ENCODE data around the gene SEMA4A.
"Not testable (repeated sequence)": the region's sequence is repeated elsewhere in the genome, so short reads cannot be mapped to it uniquely, and the experiment has no call there.

SEMA4A gene

DNA sequence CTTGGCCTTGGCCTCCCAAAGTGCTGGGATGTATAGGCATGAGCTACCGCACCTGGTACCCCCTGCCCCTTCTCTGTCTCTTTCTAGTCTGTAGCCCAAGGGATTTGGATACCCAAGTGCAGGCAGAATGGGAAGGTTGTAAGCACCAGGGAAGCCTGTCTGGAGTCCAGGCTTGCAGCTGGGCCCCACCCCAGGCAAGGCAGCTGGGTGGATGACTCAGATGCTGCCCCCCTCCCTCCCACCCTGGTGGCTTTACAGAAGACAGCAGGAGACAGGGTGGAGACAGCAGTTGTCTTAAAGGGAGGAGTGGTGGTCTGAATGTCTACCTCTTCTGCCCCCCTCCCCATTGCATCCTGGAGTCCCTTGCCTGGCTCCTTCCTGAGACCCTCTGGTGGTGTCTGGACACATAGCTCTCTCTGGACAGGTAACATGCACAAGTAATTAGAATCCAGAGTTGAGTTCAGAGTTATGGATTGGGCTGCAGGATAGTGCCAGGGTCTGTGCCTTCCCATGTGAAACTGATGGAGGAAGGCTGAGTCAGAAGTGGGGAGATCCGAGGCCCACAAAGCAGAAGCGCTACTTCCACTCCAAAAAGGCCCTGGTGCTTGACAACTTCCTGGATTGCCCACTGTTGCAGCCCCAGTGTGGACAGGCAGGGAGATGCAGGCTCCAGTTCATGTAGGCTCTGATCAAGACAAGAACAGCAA lies 33.7 kb upstream of the SEMA4A start:
- no peak for DNase-seq

DNA sequence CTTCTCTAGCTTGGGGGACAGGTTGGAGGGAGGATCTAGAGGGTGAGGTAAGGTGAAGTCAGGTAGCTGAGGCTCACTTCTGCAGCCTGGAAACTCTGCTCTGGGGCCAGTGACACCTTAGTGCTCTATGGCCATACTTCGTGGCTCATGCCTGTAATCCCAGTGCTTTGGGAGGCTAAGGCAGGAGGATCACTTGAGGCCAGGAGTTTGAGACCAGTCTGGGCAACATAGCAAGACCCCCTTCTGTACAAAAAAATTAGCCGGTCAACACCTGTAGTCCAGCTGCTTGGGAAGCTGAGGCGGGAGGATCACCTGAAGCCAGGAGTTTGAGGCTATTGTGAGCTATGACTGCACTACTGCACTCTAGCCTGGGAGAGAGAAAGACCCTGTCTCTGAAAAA lies 33.1 kb upstream of the SEMA4A start:
- DNase-seq = no peak

DNA sequence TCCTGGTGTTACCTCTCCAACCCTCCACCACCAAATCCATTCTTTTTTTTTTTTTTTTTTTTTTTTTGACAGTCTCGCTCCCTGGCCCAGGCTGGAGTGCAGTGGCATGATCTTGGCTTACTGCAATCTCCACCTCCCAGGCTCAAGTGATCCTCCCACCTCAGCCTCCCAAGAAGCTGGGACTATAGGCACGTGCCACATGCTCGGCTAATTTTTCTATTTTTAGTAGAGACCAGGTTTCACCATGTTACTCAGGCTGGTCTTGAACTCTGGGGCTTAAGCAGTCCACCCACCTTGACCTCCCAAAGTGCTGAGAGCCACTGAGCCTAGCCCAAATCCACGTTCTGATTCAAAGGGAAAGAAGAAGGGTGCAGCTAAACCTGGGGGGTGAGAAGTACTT lies 32.4 kb upstream of the SEMA4A start:
- not testable (repeated sequence) for DNase-seq

DNA sequence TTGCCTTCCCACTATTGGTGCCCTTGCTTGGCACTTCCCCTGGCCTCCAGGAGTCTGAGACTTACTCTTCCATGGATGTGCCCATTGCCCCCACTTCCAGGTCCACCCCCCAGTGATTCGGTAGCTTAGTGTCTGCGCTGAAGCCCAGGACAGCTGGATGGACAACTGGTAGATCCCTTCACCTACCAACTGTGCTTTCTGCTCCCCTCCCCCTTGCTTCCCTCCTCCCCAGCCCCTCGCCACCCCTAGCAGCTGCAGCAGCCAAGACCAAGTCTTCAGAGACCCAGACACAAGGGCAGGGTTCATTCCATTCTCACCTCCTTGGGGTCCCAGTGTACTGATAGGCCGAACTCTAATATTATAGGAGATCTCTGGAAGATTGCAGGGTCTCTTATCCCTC lies 31.9 kb upstream of the SEMA4A start:
- no peak for DNase-seq

DNA sequence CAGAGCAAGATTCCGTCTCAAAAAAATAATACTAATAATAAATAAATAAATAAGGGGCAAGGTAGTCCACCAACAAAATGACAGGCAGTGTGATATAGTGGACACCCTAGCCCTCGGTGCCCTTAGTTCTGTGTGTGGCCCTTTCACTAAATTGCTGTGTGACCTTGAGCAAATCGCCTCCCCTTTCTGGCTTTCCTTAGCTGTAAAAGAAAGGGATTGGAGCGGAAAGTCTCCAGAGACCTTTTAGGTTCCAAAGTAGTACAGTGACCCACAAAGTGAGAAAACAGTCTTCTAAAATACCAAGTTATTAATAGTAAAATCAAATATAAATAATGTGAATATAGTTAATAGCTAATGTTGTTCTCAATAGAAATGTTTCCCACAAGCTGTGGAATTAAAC lies 31.3 kb upstream of the SEMA4A start:
- DNase-seq = no peak

DNA sequence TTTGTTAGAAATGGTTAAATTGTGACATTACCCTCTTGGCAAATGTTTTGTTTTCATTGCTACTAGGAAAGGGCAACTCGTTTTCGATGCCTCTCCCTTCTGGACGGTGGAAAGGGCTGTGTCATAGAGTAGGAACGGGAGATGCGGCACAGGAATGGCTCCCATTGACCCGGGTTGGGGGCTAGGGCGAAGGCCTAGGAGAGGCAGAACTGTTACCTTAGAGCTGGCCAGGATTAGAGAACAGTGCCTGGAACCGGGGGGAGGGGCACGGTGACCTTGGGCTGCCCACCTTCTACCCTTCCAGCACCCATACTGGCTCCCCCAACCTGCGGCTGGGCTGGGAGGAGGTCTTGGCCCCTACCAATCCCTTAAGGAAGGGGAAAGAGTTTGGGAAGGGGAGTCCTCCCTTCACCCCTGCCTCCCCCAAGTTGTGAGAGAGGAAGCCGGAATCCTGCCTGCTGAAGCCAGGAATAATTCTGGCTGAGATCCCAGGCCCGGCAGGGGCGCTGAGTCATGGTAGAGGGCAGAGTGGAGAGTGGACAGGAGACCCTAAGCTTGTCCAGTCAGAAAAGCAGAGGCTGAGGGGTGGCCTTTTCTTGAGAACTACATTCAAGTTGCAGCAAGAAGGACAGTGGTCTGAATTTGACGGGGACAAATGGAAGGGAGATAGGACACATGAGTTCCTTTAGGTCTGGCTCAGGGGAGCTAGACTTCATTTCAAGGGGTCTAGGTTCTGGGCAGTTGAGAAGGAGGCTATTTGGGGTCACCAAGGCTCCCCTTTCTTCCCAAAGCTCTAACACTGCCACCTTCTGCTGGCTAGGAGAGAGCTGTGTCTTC lies 30.6 kb upstream of the SEMA4A start:
- no peak for DNase-seq

DNA sequence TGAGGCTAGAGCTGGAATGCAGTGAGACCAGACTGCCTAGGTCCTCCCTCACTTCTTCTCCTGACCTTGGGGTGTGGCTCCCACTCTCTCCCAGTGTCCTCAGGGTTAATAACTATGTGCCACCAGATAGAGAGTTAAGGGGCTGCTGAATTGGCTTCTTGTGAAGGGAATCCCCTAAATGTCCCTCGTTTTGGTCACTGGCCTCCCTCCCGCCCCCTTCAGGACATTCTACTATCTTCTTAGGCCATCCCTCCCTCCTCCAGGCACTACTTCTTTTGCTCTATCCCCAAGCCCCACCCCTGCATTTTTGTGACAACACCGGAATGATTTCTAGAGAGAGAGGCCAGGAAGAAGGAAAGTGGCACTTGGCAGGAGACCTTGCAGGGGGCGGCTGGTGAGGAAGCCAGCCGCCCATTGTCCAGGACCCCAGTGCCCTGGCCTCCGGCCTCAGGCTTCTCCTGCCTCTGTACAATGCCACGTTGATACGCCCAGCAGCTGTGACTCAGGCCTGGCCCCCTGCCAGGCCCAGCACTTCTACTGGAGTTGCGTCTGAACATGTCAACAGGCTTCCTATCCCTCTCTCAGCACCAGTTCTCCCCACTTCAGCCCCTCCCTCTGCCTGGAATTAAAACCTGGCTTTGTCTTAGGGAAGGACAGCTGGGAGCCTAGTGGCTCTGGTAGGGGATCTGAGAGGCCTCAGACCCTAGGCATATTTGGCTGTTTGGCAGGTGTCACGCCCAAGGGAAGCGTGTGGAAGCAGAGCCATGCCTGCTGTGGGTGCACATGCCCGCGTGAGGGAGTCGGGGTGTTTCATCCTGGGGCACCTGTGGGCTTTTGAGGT lies 29.8 kb upstream of the SEMA4A start:
- peak; percentile 68 for DNase-seq

DNA sequence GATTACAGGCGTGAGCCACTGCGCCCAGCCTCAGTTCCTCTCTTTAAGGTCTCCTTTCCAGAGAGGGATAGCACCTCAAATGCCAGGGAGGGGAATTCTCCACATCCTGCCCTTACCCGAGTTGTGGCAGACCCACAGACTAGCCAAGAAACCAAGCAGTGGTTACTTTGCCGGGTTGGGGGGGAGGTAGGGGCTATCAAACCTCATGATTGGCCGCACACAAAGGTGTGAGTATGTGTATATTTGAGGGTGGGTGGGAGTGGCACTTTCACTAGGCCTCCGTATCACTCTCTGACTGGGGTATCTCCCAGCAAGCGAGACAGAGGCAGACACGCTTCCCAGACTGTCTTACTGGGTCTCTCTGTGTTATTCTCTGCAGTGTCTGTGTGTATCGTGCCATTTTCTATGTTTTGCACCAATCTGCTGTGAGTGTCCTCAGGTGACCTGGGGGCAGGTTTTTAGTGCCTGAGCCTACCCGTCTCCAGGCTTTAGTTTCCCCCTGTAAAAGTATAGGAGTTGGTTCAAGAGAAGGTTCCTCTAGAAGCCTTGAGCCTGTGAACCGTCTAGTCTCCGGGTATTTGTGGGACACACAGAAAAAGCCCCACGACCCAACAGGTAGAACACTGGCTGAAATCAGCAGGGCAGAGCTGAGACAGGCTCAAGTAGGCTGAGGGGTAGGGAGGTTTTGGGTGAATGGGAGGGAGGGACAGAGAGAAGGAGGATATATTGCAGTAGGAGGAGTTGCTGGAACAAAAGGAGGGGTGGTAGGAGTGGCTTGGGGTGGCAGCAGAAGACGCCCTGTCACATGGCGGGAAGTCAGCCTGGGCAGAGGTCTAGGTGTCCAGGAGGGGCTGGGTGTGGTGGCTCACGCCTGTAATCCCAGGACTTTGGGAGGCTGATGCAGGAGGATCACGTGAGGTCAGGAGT lies 28.6 kb upstream of the SEMA4A start:
- no peak for DNase-seq

DNA sequence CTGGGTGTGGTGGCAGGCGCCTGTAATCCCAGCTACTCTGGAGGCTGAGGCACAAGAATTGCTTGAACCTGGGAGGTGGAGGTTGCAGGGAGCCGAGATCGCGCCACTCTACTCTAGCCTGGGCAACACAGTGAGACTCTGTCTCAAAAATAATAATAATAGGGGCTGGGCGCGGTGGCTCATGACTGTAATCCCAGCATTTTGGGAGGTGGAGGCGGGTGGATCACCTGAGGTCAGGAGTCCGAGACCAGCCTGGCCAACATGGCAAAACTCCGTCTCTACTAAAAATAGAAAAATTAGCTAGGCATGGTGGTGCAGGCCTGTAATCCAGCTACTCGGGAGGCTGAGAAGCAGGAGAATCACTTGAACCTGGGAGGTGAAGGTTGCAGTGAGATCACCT lies 27.8 kb upstream of the SEMA4A start:
- DNase-seq = not testable (repeated sequence)

DNA sequence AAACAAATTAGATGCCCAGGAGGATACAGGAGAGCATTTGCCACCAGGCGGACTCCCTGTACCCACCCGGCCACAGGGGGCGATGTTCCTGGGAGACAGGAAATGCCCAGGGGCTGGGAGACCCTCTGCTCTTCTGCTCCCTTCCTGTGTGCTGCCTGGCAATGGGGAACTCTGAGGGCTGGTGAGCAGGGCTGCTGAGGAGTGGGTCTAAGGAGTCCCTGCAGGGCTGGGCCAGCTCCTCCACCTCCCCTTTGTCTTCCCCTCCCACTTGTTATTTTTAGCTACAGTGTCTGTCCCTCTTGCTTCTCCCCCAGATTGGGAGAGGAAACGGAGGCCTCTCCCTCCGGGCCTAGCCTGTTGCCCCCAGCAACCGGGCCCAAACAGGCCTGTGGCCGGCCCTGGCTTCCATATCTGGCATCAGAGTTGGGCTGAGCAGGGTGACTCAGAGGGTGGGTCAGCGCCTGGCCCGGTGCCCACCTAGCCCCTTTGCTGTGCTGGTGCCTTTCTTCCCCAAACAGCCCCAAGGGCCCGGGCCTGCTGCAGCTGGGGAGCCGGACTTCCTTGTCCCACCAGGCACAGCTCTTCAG lies 27.2 kb upstream of the SEMA4A start:
- DNase-seq = peak; percentile 50

DNA sequence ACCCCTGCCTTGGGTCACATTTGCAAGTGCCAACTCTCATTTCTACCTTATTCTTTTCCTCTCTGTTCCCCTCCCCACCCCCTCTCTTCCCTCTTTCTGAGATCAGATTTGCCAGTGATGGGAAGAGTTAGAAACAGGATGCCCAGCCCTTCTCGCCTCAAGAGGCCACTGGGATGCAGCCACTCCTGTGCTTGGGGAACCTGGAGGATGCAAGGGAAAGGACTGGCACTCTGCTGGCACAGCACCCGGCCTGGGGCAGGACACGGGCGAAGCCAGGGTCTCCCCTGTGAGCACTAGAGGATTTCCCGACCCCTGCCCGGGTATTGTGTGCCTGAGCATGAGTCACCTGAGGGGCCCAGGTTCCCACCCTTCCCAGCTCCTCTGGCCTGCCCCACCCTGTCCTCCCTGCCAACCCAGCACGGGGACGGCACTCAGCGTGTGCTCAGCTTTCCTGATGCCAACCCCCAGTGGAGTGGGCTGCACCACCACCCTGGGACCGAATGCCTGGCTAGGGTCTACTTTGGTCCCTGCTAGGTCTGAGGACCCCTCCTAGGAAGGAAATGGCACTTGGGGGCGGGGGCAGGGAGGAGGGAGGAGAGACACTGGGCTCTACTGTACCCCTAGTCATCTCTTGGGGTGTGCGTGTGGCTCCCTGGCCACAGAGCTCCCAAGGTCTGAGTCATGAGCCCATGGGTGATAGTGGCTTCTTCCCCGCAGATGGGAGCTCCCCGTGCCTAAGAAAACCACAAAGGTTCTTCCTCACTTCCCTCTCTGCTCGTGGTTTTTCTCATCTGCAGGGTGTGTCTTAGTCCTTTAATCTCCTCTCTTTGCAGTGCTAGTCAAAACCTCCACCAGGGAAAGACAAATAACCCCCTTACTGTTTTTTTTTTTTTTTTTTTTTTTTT lies 26.5 kb upstream of the SEMA4A start:
- DNase-seq = peak; percentile 86

DNA sequence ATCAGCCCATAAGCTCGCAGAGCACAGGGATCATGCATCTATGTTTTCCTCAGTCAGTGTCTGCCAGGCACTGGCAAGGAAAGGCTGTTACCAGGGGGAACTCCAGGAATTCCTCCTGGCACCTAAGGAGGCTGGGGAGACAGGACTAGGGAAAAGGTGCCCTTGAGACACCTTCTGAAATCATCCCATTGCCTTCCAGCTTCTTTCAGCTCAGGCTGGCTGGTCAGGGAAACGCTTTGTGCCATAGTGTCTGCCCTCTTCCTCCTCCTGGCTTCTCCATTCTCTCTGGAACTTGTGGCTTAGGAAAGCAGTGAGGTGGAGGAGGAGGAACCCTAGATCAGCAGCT lies 25.1 kb upstream of the SEMA4A start:
- no peak for DNase-seq

DNA sequence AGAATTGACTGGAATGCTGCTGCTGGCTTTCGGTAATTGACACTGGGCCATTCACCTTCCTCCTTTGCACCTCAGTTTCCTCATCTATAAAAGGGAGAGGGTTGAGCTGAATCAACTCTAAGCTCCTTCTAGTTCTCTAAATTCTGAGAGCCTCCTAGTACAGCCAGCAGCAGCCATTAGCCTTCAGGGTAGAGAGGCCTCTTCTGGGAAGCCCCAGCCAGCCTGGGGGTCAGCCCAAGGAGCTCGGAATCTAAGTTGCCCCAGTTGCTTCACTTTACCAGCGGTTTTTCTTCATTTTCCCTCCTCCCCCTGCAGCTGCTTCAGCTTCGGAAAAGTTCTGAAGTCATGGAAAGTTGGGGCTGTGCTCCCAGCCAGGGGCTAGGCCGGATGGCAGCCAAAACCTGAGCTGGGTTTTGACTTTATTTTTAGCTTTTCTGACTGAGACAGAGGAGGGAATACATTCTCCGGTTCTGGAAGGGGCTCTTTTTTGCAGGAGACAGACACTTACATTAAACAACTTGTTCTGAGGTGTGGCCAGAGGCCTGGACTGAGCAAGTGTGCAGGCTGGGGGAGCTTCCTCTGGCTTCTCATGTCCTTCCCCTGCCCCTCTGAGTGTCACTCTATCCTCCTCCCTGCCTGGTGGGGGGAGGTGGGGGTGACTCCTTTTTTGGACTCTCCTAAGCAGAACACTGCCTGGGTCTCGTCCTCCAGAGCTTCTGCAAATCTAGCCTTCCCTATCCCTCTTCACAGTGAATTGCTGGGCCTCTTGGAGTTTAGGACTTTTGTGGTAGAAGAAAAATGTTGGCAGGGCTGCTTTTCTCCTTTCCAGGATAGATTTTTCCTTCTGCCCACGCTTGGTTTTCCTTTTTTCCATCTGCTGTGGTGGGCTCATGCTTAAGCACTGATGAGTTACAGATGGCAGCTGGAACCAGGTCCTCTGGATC lies 24.5 kb upstream of the SEMA4A start:
- DNase-seq = no peak

DNA sequence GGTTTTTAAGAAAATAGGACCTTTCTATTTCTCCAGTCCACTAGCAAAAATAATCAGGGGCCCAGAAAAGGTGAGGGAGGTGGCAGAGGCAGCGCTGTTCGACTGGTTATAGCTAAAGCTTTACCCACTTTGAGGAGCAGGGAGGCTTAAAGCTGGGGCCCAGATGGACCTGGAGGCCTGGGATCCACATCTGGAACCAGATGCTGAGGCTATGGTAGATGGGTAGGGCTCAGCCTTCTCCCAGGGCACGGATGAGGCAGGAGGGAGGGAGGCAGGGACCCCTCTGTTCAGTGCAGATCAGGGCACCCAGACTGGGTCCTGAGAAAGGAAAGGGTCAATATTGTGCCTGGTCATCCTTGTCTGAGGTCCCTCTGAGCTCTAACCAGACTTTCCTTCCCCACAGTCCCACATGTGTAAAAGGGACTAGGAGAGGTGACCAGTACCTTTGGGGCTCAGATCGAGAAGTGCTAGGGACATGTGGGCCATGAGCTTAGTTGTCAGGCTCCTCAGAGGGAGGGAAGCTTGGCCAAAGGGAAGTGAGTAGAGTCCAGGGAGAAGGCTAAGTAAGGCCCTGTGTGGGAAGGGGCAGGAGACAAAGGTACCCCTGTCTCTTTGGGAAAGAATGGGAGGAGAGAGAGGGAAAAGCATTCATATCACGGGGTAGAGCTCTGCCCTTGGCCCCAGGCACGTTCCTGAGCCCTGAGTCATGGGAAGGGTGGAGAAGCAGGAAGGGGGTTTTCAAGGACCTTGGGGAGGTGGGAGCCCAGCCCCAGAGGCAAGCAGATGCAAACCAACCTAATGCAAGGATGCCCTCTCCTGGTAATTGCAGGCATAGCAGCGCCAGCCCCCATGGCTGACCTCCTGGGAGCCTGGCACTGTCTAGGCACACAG lies 23.5 kb upstream of the SEMA4A start:
- DNase-seq = peak; percentile 86

DNA sequence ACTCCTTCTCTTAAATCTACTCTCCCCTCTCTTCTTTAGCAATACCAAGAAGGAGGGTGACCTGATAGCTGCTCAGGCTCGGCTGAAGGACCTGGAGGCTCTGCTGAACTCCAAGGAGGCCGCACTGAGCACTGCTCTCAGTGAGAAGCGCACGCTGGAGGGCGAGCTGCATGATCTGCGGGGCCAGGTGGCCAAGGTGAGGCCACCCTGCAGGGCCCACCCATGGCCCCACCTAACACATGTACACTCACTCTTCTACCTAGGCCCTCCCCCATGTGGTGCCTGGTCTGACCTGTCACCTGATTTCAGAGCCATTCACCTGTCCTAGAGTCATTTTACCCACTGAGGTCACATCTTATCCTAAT lies 22.8 kb upstream of the SEMA4A start:
- DNase-seq = no peak

DNA sequence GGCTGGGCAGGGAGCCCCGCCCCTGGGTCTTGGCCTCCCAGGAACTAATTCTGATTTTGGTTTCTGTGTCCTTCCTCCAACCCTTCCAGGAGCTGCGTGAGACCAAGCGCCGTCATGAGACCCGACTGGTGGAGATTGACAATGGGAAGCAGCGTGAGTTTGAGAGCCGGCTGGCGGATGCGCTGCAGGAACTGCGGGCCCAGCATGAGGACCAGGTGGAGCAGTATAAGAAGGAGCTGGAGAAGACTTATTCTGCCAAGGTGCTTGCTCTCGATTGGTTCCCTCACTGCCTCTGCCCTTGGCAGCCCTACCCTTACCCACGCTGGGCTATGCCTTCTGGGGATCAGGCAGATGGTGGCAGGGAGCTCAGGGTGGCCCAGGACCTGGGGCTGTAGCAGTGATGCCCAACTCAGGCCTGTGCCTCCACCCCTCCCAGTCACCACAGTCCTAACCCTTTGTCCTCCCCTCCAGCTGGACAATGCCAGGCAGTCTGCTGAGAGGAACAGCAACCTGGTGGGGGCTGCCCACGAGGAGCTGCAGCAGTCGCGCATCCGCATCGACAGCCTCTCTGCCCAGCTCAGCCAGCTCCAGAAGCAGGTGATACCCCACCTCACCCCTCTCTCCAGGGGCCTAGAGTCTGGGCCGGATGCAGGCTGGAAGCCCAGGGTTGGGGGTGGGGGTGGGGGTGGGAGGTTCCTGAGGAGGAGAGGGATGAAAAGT lies 18.5 kb upstream of the SEMA4A start:
- DNase-seq = no peak

DNA sequence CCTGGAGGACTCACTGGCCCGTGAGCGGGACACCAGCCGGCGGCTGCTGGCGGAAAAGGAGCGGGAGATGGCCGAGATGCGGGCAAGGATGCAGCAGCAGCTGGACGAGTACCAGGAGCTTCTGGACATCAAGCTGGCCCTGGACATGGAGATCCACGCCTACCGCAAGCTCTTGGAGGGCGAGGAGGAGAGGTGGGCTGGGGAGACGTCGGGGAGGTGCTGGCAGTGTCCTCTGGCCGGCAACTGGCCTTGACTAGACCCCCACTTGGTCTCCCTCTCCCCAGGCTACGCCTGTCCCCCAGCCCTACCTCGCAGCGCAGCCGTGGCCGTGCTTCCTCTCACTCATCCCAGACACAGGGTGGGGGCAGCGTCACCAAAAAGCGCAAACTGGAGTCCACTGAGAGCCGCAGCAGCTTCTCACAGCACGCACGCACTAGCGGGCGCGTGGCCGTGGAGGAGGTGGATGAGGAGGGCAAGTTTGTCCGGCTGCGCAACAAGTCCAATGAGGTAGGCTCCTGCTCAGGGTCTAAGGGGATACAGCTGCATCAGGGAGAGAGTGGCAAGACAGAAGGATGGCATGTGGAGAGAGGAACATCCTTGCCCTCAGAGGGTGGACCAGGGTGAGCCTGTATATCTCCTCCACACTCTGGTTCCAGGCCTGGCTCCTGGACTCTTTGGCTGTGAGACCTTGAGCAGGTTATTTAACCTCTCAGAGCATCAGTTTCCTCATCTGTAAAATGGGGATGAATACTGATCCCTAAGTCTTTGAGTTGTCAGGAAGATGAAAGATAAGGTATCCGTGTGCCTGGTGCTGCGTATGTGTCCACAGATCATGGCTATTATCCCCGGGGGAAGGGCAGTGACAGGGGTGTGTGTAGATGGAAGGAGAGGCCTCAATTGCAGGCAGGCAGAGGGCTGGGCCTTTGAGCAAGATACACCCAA lies 17.2 kb upstream of the SEMA4A start:
- DNase-seq = no peak

All from stimulated activated CD4-positive, alpha-beta T cell treated with anti-CD3 and anti-CD28 coated beads, Interleukin-4, amount 100 ng/mL, for 24 hours (primary cell).